Hindlimb muscle (tissue), 1 donor: ENCODE data around the gene PSMF1. TPM values are rescaled to one million over a fixed set of nuclear protein-coding genes. Genes with fewer than 3 reads are reported as not detected.

Source experiments
- DNase-seq: peaks from one replicate; pipeline ENCODE4 v3.0.0-alpha.2; 2013
- polyA plus RNA-seq: library from polyadenylated mRNA; unstranded; fragments of 120-200 nt; gene quantifications from one replicate; pipeline ENCODE4 v1.2.1, GENCODE V29; 2013; ENCODE audit not compliant: insufficient read length

Gene PSMF1
- polyA plus RNA-seq, 1 donor: 116 TPM

GRCh38 chr20:1164871-1165270 is 46.5 kb downstream of the PSMF1 start:
- DNase-seq: no peak

- DNase-seq: no peak
These were observed 47.1 kb downstream of the PSMF1 start for GRCh38 chr20:1165521-1165920.

- no peak for DNase-seq
These were observed 47.5 kb downstream of the PSMF1 start for GRCh38 chr20:1165941-1166340.

GRCh38 chr20:1166948-1167720 is 48.7 kb downstream of the PSMF1 start:
- DNase-seq: no peak

- DNase-seq: no peak
These were observed 50.8 kb downstream of the PSMF1 start for GRCh38 chr20:1169224-1169623.

GRCh38 chr20:1171461-1172093 is 53.2 kb downstream of the PSMF1 start:
- no peak for DNase-seq

- no peak for DNase-seq
These were observed 55.3 kb downstream of the PSMF1 start for GRCh38 chr20:1173698-1174097.

GRCh38 chr20:1174787-1175186 is 56.4 kb downstream of the PSMF1 start:
- DNase-seq: no peak

GRCh38 chr20:1177680-1178079 is 59.3 kb downstream of the PSMF1 start:
- DNase-seq: no peak

GRCh38 chr20:1178103-1178502 is 59.7 kb downstream of the PSMF1 start:
- DNase-seq: no peak

GRCh38 chr20:1178623-1179022 is 60.2 kb downstream of the PSMF1 start:
- no peak for DNase-seq

GRCh38 chr20:1180949-1181348 is 62.5 kb downstream of the PSMF1 start:
- no peak for DNase-seq

GRCh38 chr20:1182106-1182505 is 63.7 kb downstream of the PSMF1 start:
- DNase-seq: no peak

GRCh38 chr20:1183153-1183552 is 64.8 kb downstream of the PSMF1 start:
- no peak for DNase-seq

GRCh38 chr20:1184260-1184637 is 65.8 kb downstream of the PSMF1 start:
- no peak for DNase-seq

GRCh38 chr20:1184638-1185315 is 66.4 kb downstream of the PSMF1 start, which contains the start of gene TMEM74B:
TMEM74B (minus strand) TSS chr20:1184981; CDS start chr20:1183801, 1,180 bp downstream.
- DNase-seq: no peak

GRCh38 chr20:1185316-1185741 is 66.9 kb downstream of the PSMF1 start:
- DNase-seq: no peak

GRCh38 chr20:1185790-1186334 is 67.5 kb downstream of the PSMF1 start:
- DNase-seq: peak; percentile 19

- no peak for DNase-seq
These were observed 68.1 kb downstream of the PSMF1 start for GRCh38 chr20:1186367-1186991.

GRCh38 chr20:1187605-1188171 is 69.3 kb downstream of the PSMF1 start:
- DNase-seq: no peak

- DNase-seq: no peak
These were observed 69.9 kb downstream of the PSMF1 start for GRCh38 chr20:1188347-1188746.

GRCh38 chr20:1189827-1190226 is 71.4 kb downstream of the PSMF1 start:
- DNase-seq: no peak
